HG02759 (cell line): ENCODE results near the gene SUCLA2.
"Not testable (repeated sequence)": the region's sequence is repeated elsewhere in the genome, so short reads cannot be mapped to it uniquely, and the experiment has no call there.

Source experiments
- ATAC-seq: cut with Tn5 transposase; IDR thresholded peaks from one replicate; pipeline ENCODE4 v1.9.1; 2021; ENCODE audit warnings: mild to moderate bottlenecking, moderate library complexity; ENCODE audit not compliant: unreplicated experiment

The SUCLA2 gene

GRCh38 chr13:47997384-47997783 lies 3.7 kb downstream of the SUCLA2 start:
- ATAC-seq: no peak

- no peak for ATAC-seq
Measured at GRCh38 chr13:47991859-47992258, 9.2 kb downstream of the SUCLA2 start.

GRCh38 chr13:47990920-47991466 lies 10.1 kb downstream of the SUCLA2 start:
- no peak for ATAC-seq

- ATAC-seq: no peak
Measured at GRCh38 chr13:47990427-47990826, 10.6 kb downstream of the SUCLA2 start.

- ATAC-seq: no peak
Measured at GRCh38 chr13:47983070-47983469, 18.0 kb downstream of the SUCLA2 start.

GRCh38 chr13:47976325-47976724 lies 24.7 kb downstream of the SUCLA2 start:
- ATAC-seq: no peak

GRCh38 chr13:47964863-47965262 lies 36.2 kb downstream of the SUCLA2 start:
- ATAC-seq: no peak

GRCh38 chr13:47962237-47962636 lies 38.8 kb downstream of the SUCLA2 start:
- no peak for ATAC-seq

GRCh38 chr13:47959468-47960247 lies 41.4 kb downstream of the SUCLA2 start:
- no peak for ATAC-seq

GRCh38 chr13:47957073-47957472 lies 44.0 kb downstream of the SUCLA2 start:
- no peak for ATAC-seq

GRCh38 chr13:47955836-47956235 lies 45.2 kb downstream of the SUCLA2 start:
- ATAC-seq: no peak

GRCh38 chr13:47949799-47950198 lies 51.3 kb downstream of the SUCLA2 start:
- ATAC-seq: no peak

GRCh38 chr13:47945738-47946137 lies 55.3 kb downstream of the SUCLA2 start:
- no peak for ATAC-seq

GRCh38 chr13:47945146-47945545 lies 55.9 kb downstream of the SUCLA2 start:
- not testable (repeated sequence) for ATAC-seq

- ATAC-seq: no peak
Measured at GRCh38 chr13:47934371-47934770, 66.7 kb downstream of the SUCLA2 start.

GRCh38 chr13:47932950-47933923 lies 67.8 kb downstream of the SUCLA2 start:
- ATAC-seq: no peak

GRCh38 chr13:47930649-47931165 lies 70.4 kb downstream of the SUCLA2 start:
- ATAC-seq: no peak

GRCh38 chr13:47929156-47929555 lies 71.9 kb downstream of the SUCLA2 start:
- ATAC-seq: no peak

GRCh38 chr13:47917022-47917574 lies 84.0 kb downstream of the SUCLA2 start:
- ATAC-seq: no peak

- no peak for ATAC-seq
Measured at GRCh38 chr13:47908197-47908902, 92.7 kb downstream of the SUCLA2 start.
